Dendritic cell treated with granulocyte-macrophage colony-stimulating factor and Interleukin-4, amounts not matched to agents 40 ng/mL and 50 ng/mL, for 4 days (primary cell): ENCODE data around the gene TNNI3K.

Experiments used
- H3K27ac Mint-ChIP-seq: one replicate; pipeline ENCODE4 v1.8.0; 2022; ENCODE audit warnings: mild to moderate bottlenecking, mixed read lengths
- H3K27me3 Mint-ChIP-seq: one replicate; pipeline ENCODE4 v1.8.0; 2022; ENCODE audit warnings: mild to moderate bottlenecking, mixed read lengths
- H3K36me3 Mint-ChIP-seq: one replicate; pipeline ENCODE4 v1.8.0; 2022; ENCODE audit warnings: low read depth, mixed read lengths
- H3K4me1 Mint-ChIP-seq: one replicate; pipeline ENCODE4 v1.8.0; 2022; ENCODE audit warnings: low read depth, mixed read lengths
- H3K4me3 Mint-ChIP-seq: one replicate; pipeline ENCODE4 v1.8.0; 2022; ENCODE audit warnings: mild to moderate bottlenecking, moderate library complexity, mixed read lengths
- H3K9me3 Mint-ChIP-seq: one replicate; pipeline ENCODE4 v1.8.0; 2022; ENCODE audit warnings: mixed read lengths
- intact Hi-C: fragments of 100-400 bp; cut with micrococcal nuclease; formaldehyde crosslinking; loops from one replicate; pipeline ENCODE4 v1.15.0; 2022

Gene TNNI3K

GRCh38 chr1:74235153-74235552, at the start of gene TNNI3K:
Gene TNNI3K (plus strand): TSS chr1:74235387. CDS start chr1:74235452, 65 bp downstream.
- no peak within 1 kb of the TSS for H3K27ac Mint-ChIP-seq
- intact Hi-C loops, result no loop called here

GRCh38 chr1:74193908-74194307, 41.3 kb upstream of the TNNI3K start:
- no peak overlapping the region for H3K4me3 Mint-ChIP-seq
- H3K4me1 Mint-ChIP-seq, result peaks cover 6% of the 10 kb centered on the region
- peaks cover 8% of the 10 kb centered on the region for H3K36me3 Mint-ChIP-seq
- no peaks in the 10 kb centered on the region for H3K9me3 Mint-ChIP-seq
- H3K27ac Mint-ChIP-seq, result no peak overlapping the region
- intact Hi-C loops, result no loop called here
- peaks cover 5% of the 10 kb centered on the region for H3K27me3 Mint-ChIP-seq

More at GRCh38 chr1:74235153-74235552, at the start of gene TNNI3K:
- peaks cover 7% of the 10 kb centered on the region for H3K9me3 Mint-ChIP-seq
- no peaks in the 10 kb centered on the region for H3K36me3 Mint-ChIP-seq
- H3K4me3 Mint-ChIP-seq, result no peak within 1 kb of the TSS
- no peaks in the 10 kb centered on the region for H3K27me3 Mint-ChIP-seq
- no peaks in the 10 kb centered on the region for H3K4me1 Mint-ChIP-seq

- intact Hi-C loops, result loop anchor here (5.0 kb wide), 2 partner anchors 487 to 1592 kb away; partner anchors contain the start of gene RABGGTB
- Mint-ChIP-seq H3K9me3 (no peaks in the 10 kb centered on the region), H3K27ac (no peak overlapping the region), H3K4me1 (peaks cover 6% of the 10 kb centered on the region), H3K36me3 (peaks cover 9% of the 10 kb centered on the region), H3K27me3 (peaks cover 5% of the 10 kb centered on the region), H3K4me3 (no peak overlapping the region)
Measured at GRCh38 chr1:74195339-74195738, 39.8 kb upstream of the TNNI3K start.

GRCh38 chr1:74197255-74197654, 37.9 kb upstream of the TNNI3K start:
- H3K27ac Mint-ChIP-seq, result peak overlapping the region; percentile 91
- peak overlapping the region; percentile 88 for H3K4me3 Mint-ChIP-seq
- H3K9me3 Mint-ChIP-seq, result no peaks in the 10 kb centered on the region
- H3K36me3 Mint-ChIP-seq, result peaks cover 26% of the 10 kb centered on the region
- peaks cover 6% of the 10 kb centered on the region for H3K4me1 Mint-ChIP-seq
- peaks cover 5% of the 10 kb centered on the region for H3K27me3 Mint-ChIP-seq
- intact Hi-C loops, result loop anchor here (5.0 kb wide), 2 partner anchors 485 to 1590 kb away; partner anchors contain the start of gene RABGGTB

- peaks cover 6% of the 10 kb centered on the region for H3K4me1 Mint-ChIP-seq
- H3K27me3 Mint-ChIP-seq, result peaks cover 5% of the 10 kb centered on the region
- intact Hi-C loops, result loop anchor here (5.0 kb wide), 2 partner anchors 484 to 1589 kb away; partner anchors contain the start of gene RABGGTB
- peaks cover 26% of the 10 kb centered on the region for H3K36me3 Mint-ChIP-seq
- peak within 1 kb of the TSS; percentile 88 for H3K4me3 Mint-ChIP-seq
- H3K9me3 Mint-ChIP-seq, result no peaks in the 10 kb centered on the region
- H3K27ac Mint-ChIP-seq, result peak within 1 kb of the TSS; percentile 91
Measured at GRCh38 chr1:74197657-74198552, 37.3 kb upstream of the TNNI3K start, which contains the start of the genes FPGT and LRRIQ3. Gene FPGT (plus strand): TSS chr1:74198242. CDS start chr1:74198279, 37 bp downstream. Gene LRRIQ3 (minus strand): TSS chr1:74198176. CDS start chr1:74183684, 14,492 bp downstream.

- no peak overlapping the region for H3K4me3 Mint-ChIP-seq
- intact Hi-C loops, result loop anchor here (5.0 kb wide), 2 partner anchors 483 to 1588 kb away; partner anchors contain the start of gene RABGGTB
- H3K27ac Mint-ChIP-seq, result peak overlapping the region; percentile 91
Measured at GRCh38 chr1:74199504-74199903, 35.7 kb upstream of the TNNI3K start.

GRCh38 chr1:74205266-74205665, 29.9 kb upstream of the TNNI3K start:
- intact Hi-C loops, result no loop called here

More at GRCh38 chr1:74199504-74199903, 35.7 kb upstream of the TNNI3K start:
- peaks cover 5% of the 10 kb centered on the region for H3K27me3 Mint-ChIP-seq
- peaks cover 41% of the 10 kb centered on the region for H3K36me3 Mint-ChIP-seq
- peaks cover 6% of the 10 kb centered on the region for H3K4me1 Mint-ChIP-seq
- no peaks in the 10 kb centered on the region for H3K9me3 Mint-ChIP-seq

GRCh38 chr1:74215229-74215628, 20.0 kb upstream of the TNNI3K start:
- H3K9me3 Mint-ChIP-seq, result no peaks in the 10 kb centered on the region
- no peaks in the 10 kb centered on the region for H3K27me3 Mint-ChIP-seq
- H3K4me3 Mint-ChIP-seq, result no peak overlapping the region
- H3K27ac Mint-ChIP-seq, result no peak overlapping the region
- intact Hi-C loops, result no loop called here
- H3K4me1 Mint-ChIP-seq, result no peaks in the 10 kb centered on the region
- H3K36me3 Mint-ChIP-seq, result no peaks in the 10 kb centered on the region

More at GRCh38 chr1:74205266-74205665, 29.9 kb upstream of the TNNI3K start:
- H3K27ac Mint-ChIP-seq, result no peak overlapping the region
- H3K9me3 Mint-ChIP-seq, result no peaks in the 10 kb centered on the region
- H3K4me1 Mint-ChIP-seq, result no peaks in the 10 kb centered on the region
- peaks cover 54% of the 10 kb centered on the region for H3K36me3 Mint-ChIP-seq
- no peak overlapping the region for H3K4me3 Mint-ChIP-seq
- no peaks in the 10 kb centered on the region for H3K27me3 Mint-ChIP-seq

- Mint-ChIP-seq H3K4me3 (no peak overlapping the region), H3K36me3 (no peaks in the 10 kb centered on the region), H3K4me1 (no peaks in the 10 kb centered on the region), H3K27ac (no peak overlapping the region), H3K9me3 (peaks cover 62% of the 10 kb centered on the region), H3K27me3 (no peaks in the 10 kb centered on the region)
- intact Hi-C loops, result no loop called here
Measured at GRCh38 chr1:74222701-74223100, 12.5 kb upstream of the TNNI3K start.

- intact Hi-C loops, result no loop called here
- Mint-ChIP-seq H3K9me3 (peaks cover 69% of the 10 kb centered on the region), H3K27ac (no peak overlapping the region), H3K36me3 (no peaks in the 10 kb centered on the region), H3K4me1 (no peaks in the 10 kb centered on the region), H3K27me3 (no peaks in the 10 kb centered on the region), H3K4me3 (no peak overlapping the region)
Measured at GRCh38 chr1:74223453-74223852, 11.7 kb upstream of the TNNI3K start.

GRCh38 chr1:74236440-74236839, 1.3 kb downstream of the TNNI3K start:
- Mint-ChIP-seq H3K27me3 (no peaks in the 10 kb centered on the region), H3K9me3 (peaks cover 7% of the 10 kb centered on the region), H3K4me1 (no peaks in the 10 kb centered on the region), H3K27ac (no peak overlapping the region), H3K36me3 (no peaks in the 10 kb centered on the region), H3K4me3 (no peak overlapping the region)
- intact Hi-C loops, result no loop called here

GRCh38 chr1:74237035-74237434, 1.8 kb downstream of the TNNI3K start:
- H3K9me3 Mint-ChIP-seq, result peaks cover 5% of the 10 kb centered on the region
- no peak overlapping the region for H3K4me3 Mint-ChIP-seq
- no peak overlapping the region for H3K27ac Mint-ChIP-seq
- intact Hi-C loops, result no loop called here
- no peaks in the 10 kb centered on the region for H3K27me3 Mint-ChIP-seq
- no peaks in the 10 kb centered on the region for H3K4me1 Mint-ChIP-seq
- no peaks in the 10 kb centered on the region for H3K36me3 Mint-ChIP-seq

GRCh38 chr1:74237787-74238186, 2.6 kb downstream of the TNNI3K start:
- intact Hi-C loops, result no loop called here
- Mint-ChIP-seq H3K4me1 (no peaks in the 10 kb centered on the region), H3K27ac (no peak overlapping the region), H3K36me3 (no peaks in the 10 kb centered on the region), H3K9me3 (no peaks in the 10 kb centered on the region), H3K4me3 (no peak overlapping the region), H3K27me3 (no peaks in the 10 kb centered on the region)

- Mint-ChIP-seq H3K36me3 (no peaks in the 10 kb centered on the region), H3K27me3 (no peaks in the 10 kb centered on the region), H3K4me1 (no peaks in the 10 kb centered on the region), H3K27ac (no peak overlapping the region), H3K9me3 (peaks cover 24% of the 10 kb centered on the region), H3K4me3 (no peak overlapping the region)
- intact Hi-C loops, result no loop called here
Measured at GRCh38 chr1:74245168-74245772, 10.1 kb downstream of the TNNI3K start.
